Measurements from ENCODE around the gene TRIO.

- TF ChIP-seq POLR2AphosphoS5 (IDR thresholded peaks at IDR 0.05; ENCODE audit: low read depth, low read length) (no peak), REST (IDR thresholded peaks at IDR 0.05; ENCODE audit: insufficient read depth in 1 of 2, low read depth in 2 of 2, low read length in 2 of 2) (no peak)
These were observed 32.5 kb upstream of the TRIO start for GRCh38 chr5:14110680-14111079.

All from PFSK-1 (cell line).